IPS-18c (cell line): ENCODE data around the gene NARF.

ENCODE experiments used
- H3K4me3 ChIP-seq: 2 replicates; pipeline ENCODE4 v1.7.0; 2013; ENCODE audit warnings: low read depth, mild to moderate bottlenecking, low read length, moderate library complexity; ENCODE audit not compliant: insufficient read depth
- H3K9me3 ChIP-seq: one replicate; pipeline ENCODE4 v1.6.1; 2013; ENCODE audit warnings: mild to moderate bottlenecking, low read length, moderate library complexity; ENCODE audit not compliant: control insufficient read depth, insufficient read depth

The NARF gene

DNA sequence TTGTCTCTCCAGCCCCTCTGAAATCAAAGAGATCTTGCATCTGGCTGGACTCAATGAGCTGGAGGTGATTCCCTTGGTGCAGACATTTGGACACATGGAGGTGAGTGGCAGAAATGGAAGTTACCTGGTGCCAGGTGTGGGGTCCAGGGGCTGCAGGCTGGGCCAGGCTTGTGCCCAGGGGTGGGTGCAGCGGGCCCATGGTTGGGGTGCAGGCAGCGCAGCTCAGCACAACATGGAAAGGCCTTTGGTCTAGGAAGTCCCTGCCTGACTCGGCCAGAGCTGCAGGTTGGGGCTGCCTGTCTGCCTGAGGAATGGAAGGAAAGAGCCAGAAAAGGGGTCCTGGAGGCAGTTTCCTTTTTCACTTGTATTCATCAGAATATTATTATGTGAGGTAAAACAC, 30.0 kb upstream of the NARF start:
- H3K9me3 ChIP-seq, result no peaks in the 10 kb centered on the region

GRCh38 chr17:82429824-82430223, 28.7 kb upstream of the NARF start:
- Histone ChIP-seq H3K4me3 (no peak overlapping the region), H3K9me3 (no peaks in the 10 kb centered on the region)

More for the DNA sequence above, 30.0 kb upstream of the NARF start:
- no peak overlapping the region for H3K4me3 ChIP-seq

GRCh38 chr17:82432017-82432416, 26.5 kb upstream of the NARF start:
- H3K4me3 ChIP-seq, result no peak overlapping the region
- H3K9me3 ChIP-seq, result no peaks in the 10 kb centered on the region

GRCh38 chr17:82433560-82434215, 24.9 kb upstream of the NARF start:
- H3K4me3 ChIP-seq, result no peak overlapping the region
- no peaks in the 10 kb centered on the region for H3K9me3 ChIP-seq

- no peaks in the 10 kb centered on the region for H3K9me3 ChIP-seq
- H3K4me3 ChIP-seq, result no peak overlapping the region
Measured at GRCh38 chr17:82434216-82434565, 24.4 kb upstream of the NARF start.

DNA sequence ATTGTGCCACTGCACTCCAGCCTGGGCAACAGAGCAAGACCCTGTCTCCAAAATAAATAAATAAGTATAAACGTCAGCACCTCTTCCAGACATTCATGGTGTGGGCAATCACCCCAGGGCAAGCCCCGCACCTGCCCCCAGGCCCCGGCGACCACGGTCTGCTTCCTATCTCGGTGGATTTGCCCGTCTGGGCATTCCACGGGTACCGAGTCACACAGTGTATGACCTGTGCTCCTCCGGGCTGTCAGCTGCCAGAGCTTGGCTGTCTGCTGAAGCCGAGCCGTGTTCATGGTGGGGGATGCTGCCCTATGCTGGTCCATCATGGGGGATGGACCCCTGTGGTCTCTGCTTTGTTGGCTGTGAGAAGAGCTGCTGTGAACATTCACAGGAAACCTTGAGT, 23.4 kb upstream of the NARF start:
- no peak overlapping the region for H3K4me3 ChIP-seq
- no peaks in the 10 kb centered on the region for H3K9me3 ChIP-seq

DNA sequence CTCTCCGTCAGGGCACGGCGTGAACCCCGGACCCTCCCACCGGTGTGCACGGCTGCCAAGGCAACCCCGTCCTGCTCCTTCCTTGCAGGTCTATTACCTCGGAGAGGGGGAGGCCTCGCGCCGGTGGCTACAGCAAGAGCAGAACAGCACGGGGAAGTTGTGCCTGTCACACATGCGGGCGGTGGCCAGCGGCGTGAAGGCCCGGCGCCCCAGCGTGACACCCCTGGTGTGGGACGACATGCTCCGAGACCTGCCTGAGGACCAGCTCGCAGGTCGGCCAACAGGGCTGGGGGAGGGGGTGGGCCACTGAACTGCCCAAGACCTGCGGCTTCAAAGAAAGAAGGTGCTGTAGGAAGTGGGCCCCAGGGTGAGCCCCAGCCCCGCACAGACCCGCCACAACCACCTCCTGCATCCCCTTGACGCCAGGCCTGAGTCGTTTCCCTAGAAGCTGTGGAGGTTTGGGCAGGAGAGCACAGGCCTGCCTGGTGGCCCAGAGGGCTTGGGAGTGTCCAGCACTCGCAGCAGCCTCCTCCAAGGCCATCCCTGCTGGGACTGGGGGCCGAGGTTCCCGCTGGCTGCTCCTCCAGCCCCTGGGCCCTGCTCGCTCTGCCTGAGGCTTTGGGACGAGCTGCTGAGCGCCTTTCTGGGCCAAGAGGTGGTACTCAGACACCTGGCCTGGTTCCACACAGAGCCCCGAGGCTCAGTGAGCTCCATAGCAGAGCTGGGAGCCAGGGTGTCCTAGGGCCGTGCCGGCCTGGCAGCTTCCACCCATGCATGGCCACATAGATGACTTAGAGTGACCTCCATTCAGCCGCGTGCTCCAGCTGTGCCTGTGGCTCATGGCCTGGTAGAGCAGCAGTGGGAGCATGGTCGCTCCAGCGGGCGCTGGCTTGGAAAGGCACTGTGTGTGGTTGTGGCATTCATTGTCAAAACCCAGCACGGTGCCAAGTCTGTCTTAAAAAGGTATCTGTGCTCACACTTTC, 22.6 kb upstream of the NARF start:
- no peaks in the 10 kb centered on the region for H3K9me3 ChIP-seq
- no peak overlapping the region for H3K4me3 ChIP-seq

- H3K4me3 ChIP-seq, result no peak overlapping the region
- H3K9me3 ChIP-seq, result no peaks in the 10 kb centered on the region
Measured at GRCh38 chr17:82436601-82437324, 21.8 kb upstream of the NARF start.

GRCh38 chr17:82437325-82437668, 21.2 kb upstream of the NARF start:
- Histone ChIP-seq H3K9me3 (no peaks in the 10 kb centered on the region), H3K4me3 (no peak overlapping the region)

GRCh38 chr17:82438401-82439193, 19.9 kb upstream of the NARF start:
- H3K9me3 ChIP-seq, result no peaks in the 10 kb centered on the region
- no peak overlapping the region for H3K4me3 ChIP-seq

DNA sequence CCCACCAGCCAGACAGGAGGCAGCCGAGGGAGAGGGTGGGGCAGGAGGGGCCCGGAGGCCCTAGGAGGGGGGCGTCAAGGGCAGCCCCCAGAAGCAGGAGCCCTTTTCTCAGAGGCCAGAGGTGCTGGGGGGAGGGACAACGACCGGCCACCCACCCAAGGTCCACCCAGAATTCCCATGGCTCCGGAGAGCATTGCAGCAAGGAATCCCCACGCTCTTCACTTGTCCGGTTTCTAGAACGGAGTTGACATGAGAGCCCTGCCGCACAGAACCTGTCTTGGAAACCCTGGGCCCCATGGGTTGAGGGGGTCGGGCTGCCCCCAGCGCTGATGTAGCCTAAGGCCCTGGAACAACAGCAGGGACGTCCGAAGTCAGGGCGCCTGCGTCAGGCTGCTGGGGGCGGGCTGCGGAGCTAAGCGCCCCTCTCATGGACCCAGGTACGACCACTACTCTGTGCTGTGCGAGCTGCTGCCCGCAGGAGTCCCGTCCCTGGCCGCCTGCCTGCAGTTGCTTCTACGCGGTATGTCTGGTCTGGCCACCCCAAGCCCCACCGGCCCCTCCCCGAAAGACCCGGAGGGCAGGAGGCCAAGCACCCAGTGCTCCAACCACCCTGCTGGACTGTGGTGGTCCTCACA, 19.2 kb upstream of the NARF start:
- Histone ChIP-seq H3K9me3 (no peaks in the 10 kb centered on the region), H3K4me3 (no peak overlapping the region)

DNA sequence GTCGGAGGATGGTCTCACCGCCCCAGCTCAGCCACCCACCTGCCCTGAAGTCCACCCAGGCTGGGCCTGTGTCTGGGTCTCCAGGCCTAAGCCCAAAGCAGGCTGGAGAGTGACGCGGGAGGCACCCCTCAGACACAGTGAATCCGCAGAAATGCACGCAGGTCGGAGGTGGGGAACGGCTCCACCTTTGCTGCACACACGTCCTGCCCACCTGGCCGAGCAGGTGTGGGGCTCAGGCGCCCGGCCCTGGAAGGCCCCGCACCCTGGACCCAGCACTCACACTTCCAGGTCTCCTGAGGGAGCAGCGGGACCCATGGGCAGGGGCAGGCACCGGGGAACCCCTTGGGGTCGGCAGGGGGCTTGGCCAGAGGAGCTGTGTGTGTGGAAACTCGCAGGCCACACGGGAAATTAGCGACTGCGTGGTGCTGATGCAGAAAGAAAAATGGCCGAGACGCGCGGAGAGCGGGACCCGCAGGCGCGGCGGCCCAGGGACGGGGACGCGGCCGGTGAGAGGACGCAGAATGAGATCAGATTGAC, 18.6 kb upstream of the NARF start:
- H3K9me3 ChIP-seq, result no peaks in the 10 kb centered on the region
- H3K4me3 ChIP-seq, result no peak overlapping the region

- Histone ChIP-seq H3K4me3 (no peak overlapping the region), H3K9me3 (no peaks in the 10 kb centered on the region)
Measured at GRCh38 chr17:82440469-82440981, 18.0 kb upstream of the NARF start.

- Histone ChIP-seq H3K4me3 (no peak overlapping the region), H3K9me3 (no peaks in the 10 kb centered on the region)
Measured at GRCh38 chr17:82440991-82441627, 17.4 kb upstream of the NARF start.

DNA sequence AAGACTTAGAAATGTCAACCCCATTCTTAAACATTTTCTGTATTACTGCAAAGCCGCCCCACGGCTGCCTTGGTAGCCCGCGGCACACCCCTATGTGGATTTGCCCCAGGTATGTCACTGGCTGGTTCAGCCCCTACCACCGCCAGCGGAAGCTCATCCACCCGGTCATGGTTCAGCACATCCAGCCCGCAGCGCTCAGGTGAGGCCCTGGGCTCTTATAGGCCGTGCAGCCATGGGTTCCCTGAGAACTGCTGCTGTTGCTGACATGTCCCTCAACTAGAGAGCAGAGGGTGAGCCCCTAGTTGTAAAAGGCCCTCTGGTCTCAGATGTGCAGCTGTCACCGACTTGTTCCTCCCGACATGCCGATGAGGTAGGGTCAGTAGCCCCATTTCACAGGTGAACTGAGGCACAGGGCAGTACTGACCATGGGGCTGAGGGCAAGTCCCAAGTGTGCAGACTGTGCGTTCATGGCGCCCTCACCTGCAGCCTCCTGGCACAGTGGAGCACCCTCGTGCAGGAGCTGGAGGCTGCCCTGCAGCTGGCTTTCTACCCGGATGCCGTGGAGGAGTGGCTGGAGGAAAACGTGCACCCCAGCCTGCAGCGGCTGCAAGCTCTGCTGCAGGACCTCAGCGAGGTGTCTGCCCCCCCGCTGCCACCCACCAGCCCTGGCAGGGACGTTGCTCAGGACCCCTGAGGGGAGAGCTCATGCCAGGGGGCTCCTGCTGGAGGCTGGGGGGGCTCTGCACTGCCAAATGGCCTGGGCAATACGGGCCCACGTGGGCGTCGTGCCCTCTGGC, 16.7 kb upstream of the NARF start:
- Histone ChIP-seq H3K9me3 (no peaks in the 10 kb centered on the region), H3K4me3 (no peak overlapping the region)
